ENCODE results near the gene TMEM272. TPM values are rescaled to one million over a fixed set of nuclear protein-coding genes. Genes with fewer than 3 reads are reported as not detected.
A peak's percentile ranks its signal among the peaks of the same experiment; 100 is the strongest.

Gene TMEM272
- total and polyA plus RNA-seq, 9 of the 15 experiments (the other 6 are each of a cell fraction or from before 2014, with no cell fraction given) = 0.04 to 0.16 (median 0.06) TPM; not detected in 2

DNA sequence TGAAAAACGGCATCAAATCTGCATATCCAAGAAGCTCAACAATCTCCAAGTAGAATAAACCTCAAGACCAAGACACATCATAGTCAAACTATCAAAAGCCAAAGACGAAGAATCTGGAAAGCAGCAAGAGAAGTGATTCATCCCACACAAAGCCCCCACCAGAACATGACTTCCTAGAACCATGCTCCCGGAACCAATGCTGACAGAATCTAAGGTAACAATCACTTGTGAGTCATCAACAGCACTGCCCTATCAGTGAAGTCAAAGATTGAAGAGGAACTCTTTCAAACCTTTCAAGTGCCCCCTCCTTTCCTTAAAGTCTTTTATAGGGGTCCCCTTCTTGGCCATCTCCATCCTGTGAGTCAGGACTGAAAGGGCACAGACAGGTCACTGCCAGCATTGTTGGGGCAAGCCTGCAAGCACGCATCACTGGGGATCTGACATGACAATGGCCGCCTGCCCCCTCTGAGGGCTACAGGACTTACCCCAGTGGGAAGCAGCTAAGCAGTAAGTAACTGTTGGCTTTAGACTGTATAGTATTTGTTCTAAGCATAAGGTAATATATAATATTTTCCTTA is 16.8 kb upstream of the TMEM272 start, which contains the start of gene CCDC70 (continued):
- TF ChIP-seq NR2C2 (CRISPR knock-in tag; IDR thresholded peaks at IDR 0.05) (no peak), NR2C2 (tag; IDR thresholded peaks at IDR 0.05) (peak; percentile 60), ZNF274 (IDR thresholded peaks at IDR 0.05; ENCODE audit: borderline replicate concordance, low read depth, low read length) (no peak), TAF9B (IDR thresholded peaks at IDR 0.05; ENCODE audit: partially characterized antibody) (no peak), STAG1 (CRISPR knock-in tag; IDR thresholded peaks at IDR 0.05; ENCODE audit: borderline replicate concordance) (no peak)
- TF ChIP-seq, protein P1, sequence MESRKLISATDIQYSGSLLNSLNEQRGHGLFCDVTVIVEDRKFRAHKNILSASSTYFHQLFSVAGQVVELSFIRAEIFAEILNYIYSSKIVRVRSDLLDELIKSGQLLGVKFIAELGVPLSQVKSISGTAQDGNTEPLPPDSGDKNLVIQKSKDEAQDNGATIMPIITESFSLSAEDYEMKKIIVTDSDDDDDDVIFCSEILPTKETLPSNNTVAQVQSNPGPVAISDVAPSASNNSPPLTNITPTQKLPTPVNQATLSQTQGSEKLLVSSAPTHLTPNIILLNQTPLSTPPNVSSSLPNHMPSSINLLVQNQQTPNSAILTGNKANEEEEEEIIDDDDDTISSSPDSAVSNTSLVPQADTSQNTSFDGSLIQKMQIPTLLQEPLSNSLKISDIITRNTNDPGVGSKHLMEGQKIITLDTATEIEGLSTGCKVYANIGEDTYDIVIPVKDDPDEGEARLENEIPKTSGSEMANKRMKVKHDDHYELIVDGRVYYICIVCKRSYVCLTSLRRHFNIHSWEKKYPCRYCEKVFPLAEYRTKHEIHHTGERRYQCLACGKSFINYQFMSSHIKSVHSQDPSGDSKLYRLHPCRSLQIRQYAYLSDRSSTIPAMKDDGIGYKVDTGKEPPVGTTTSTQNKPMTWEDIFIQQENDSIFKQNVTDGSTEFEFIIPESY (CRISPR knock-in tag; IDR thresholded peaks at IDR 0.05) = no peak
- TF ChIP-seq, protein P2, sequence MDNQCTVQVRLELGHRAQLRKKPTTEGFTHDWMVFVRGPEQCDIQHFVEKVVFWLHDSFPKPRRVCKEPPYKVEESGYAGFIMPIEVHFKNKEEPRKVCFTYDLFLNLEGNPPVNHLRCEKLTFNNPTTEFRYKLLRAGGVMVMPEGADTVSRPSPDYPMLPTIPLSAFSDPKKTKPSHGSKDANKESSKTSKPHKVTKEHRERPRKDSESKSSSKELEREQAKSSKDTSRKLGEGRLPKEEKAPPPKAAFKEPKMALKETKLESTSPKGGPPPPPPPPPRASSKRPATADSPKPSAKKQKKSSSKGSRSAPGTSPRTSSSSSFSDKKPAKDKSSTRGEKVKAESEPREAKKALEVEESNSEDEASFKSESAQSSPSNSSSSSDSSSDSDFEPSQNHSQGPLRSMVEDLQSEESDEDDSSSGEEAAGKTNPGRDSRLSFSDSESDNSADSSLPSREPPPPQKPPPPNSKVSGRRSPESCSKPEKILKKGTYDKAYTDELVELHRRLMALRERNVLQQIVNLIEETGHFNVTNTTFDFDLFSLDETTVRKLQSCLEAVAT (IDR thresholded peaks at IDR 0.05) = no peak
- TF ChIP-seq, protein P3, sequence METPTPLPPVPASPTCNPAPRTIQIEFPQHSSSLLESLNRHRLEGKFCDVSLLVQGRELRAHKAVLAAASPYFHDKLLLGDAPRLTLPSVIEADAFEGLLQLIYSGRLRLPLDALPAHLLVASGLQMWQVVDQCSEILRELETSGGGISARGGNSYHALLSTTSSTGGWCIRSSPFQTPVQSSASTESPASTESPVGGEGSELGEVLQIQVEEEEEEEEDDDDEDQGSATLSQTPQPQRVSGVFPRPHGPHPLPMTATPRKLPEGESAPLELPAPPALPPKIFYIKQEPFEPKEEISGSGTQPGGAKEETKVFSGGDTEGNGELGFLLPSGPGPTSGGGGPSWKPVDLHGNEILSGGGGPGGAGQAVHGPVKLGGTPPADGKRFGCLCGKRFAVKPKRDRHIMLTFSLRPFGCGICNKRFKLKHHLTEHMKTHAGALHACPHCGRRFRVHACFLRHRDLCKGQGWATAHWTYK (CRISPR knock-in tag; IDR thresholded peaks at IDR 0.05) = no peak
